ENCODE measurements around the gene CPED1. TPM values are rescaled to one million over a fixed set of nuclear protein-coding genes. Genes with fewer than 3 reads are reported as not detected.
"Not testable (repeated sequence)": the region's sequence is repeated elsewhere in the genome, so short reads cannot be mapped to it uniquely, and the experiment has no call there.

The CPED1 gene
- total RNA-seq, 1 donor from 2014 or later = 27.3 TPM

DNA sequence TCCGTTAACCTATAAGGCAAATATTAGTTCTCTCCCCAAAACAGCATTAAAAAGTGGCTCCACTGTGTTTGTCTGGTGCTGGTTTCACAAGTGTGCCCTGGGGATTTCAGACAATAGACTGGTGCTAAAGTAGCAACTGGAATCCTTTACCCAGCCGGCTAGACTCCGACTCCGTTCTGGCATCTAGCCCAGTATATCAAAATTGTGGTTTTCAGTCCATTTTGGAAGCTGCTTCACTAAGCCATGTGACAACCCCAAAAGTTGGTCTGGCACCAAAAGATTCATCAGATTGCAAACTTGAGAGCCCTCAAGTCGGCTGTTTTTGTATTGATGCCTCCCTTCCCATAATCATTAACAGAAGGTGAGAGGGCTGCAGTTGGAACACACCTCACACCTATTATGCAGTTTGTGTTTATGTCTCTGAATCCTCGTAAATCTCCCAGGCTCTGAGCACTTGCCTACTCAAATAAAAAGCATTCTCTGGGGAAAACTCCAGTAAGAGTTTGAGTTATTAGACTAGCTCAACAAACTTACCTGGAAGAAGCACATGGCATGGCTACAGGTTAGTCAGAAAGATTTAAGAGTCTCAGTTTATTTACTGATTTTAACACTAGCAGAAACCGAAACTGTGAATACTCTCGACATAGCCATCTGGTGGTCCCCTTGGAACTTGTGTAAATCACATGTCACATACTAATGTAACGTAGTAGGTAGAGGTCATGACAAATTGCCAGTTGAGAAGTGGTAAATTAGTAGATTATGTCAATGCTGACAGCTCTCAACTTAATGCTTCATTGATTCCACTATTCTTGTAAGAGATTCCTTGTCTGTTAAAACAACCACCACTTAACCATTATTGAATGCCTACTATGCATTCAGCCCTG is 325.5 kb downstream of the CPED1 start:
- H3K27me3 ChIP-seq = no peaks in the 10 kb centered on the region
- intact Hi-C loops (cut with DNase I) = no loop called here
- peak overlapping the region; percentile 5 for H3K27ac ChIP-seq
- no peaks in the 10 kb centered on the region for H3K36me3 ChIP-seq
- H3K4me1 ChIP-seq = peaks cover 21% of the 10 kb centered on the region
- TF ChIP-seq CTCF (IDR thresholded peaks at IDR 0.05) = no peak
- no peak for TF ChIP-seq POLR2AphosphoS5 (IDR thresholded peaks at IDR 0.05; ENCODE audit: insufficient read depth in 1 of 2, low read depth in 1 of 2)
- TF ChIP-seq POLR2A (IDR thresholded peaks at IDR 0.05) = no peak
- no peaks in the 10 kb centered on the region for H3K9me3 ChIP-seq
- no peak for DNase-seq (ENCODE audit: extremely low spot score in 2 of 2)
- H3K4me3 ChIP-seq = no peak overlapping the region

DNA sequence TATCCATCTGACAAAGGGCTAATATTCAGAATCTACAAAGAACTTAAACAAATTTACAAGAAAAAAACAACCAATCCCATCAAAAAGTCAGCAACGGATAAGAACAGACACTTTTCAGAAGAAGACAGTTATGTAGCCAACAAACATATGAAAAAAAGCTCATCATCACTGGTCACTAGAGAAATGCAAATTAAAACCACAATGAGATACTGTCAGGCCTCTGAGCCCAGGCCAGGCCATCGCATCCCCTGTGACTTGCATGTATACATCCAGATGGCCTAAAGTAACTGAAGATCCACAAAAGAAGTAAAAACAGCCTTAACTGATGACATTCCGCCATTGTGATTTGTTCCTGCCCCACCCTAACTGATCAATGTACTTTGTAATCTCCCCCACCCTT is 326.7 kb downstream of the CPED1 start:
- H3K4me3 ChIP-seq; DNase-seq (ENCODE audit: extremely low spot score in 2 of 2); H3K9me3 ChIP-seq; H3K27me3 ChIP-seq; H3K36me3 ChIP-seq; intact Hi-C loops (cut with DNase I); H3K27ac ChIP-seq: not testable (repeated sequence)
- peaks cover 21% of the 10 kb centered on the region for H3K4me1 ChIP-seq

DNA sequence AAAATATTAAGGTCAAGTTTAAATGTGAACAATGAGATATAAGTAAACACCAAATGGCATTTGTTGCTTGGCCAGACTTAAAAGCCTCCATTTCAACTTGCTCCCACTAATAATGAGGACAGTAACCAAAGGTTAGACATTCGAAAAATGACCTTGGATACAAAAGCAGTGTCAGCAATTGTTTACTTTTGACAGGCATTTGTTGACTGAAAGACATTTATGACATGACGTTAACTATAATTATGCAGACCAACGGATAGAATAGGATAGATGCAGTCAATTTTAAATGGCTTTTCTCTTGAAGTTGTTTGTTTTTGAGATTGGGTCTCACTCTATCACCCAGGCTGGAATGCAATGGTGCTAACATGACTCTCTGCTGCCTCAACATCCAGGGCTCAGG is 333.9 kb downstream of the CPED1 start:
- intact Hi-C loops (cut with DNase I) = no loop called here
- no peak for DNase-seq (ENCODE audit: extremely low spot score in 2 of 2)
- TF ChIP-seq POLR2A (IDR thresholded peaks at IDR 0.05) = no peak
- TF ChIP-seq CTCF (IDR thresholded peaks at IDR 0.05) = no peak
- TF ChIP-seq POLR2AphosphoS5 (IDR thresholded peaks at IDR 0.05; ENCODE audit: insufficient read depth in 1 of 2, low read depth in 1 of 2) = no peak
- Histone ChIP-seq H3K9me3 (no peaks in the 10 kb centered on the region), H3K27me3 (no peaks in the 10 kb centered on the region), H3K36me3 (no peaks in the 10 kb centered on the region), H3K27ac (no peak overlapping the region), H3K4me3 (no peak overlapping the region), H3K4me1 (no peaks in the 10 kb centered on the region)

GRCh38 chr7:121323515-121324302 is 335.2 kb downstream of the CPED1 start:
- DNase-seq (ENCODE audit: extremely low spot score in 2 of 2) = no peak
- Histone ChIP-seq H3K4me1 (peaks cover 3% of the 10 kb centered on the region), H3K4me3 (no peak overlapping the region), H3K27me3 (no peaks in the 10 kb centered on the region), H3K27ac (peak overlapping the region; percentile 1), H3K9me3 (no peaks in the 10 kb centered on the region), H3K36me3 (no peaks in the 10 kb centered on the region)
- intact Hi-C loops (cut with DNase I) = no loop called here
- TF ChIP-seq POLR2A (IDR thresholded peaks at IDR 0.05) (no peak), CTCF (IDR thresholded peaks at IDR 0.05) (no peak), POLR2AphosphoS5 (IDR thresholded peaks at IDR 0.05; ENCODE audit: insufficient read depth in 1 of 2, low read depth in 1 of 2) (no peak)

DNA sequence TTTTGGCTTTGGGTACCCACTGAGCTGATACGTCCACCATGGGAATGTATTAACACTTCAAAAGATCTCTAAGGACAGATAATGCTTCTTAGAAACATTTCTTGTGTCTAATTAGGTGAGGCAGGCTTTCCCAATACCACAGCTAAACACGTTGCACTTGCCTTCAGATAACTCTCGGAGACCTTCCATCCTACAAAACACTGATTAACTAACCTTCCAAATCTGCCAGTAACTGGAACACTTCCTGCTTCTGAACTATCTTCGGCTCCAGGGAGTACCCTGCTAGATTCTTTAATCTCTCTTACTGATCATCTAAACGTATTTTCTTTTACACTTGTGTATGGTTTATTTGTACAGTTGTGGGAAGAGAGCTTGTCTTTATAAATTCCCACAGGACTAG is 339.2 kb downstream of the CPED1 start:
- H3K36me3 ChIP-seq = no peaks in the 10 kb centered on the region
- H3K4me1 ChIP-seq = peaks cover 20% of the 10 kb centered on the region
- no peak for TF ChIP-seq POLR2A (IDR thresholded peaks at IDR 0.05)
- TF ChIP-seq CTCF (IDR thresholded peaks at IDR 0.05) = no peak
- TF ChIP-seq POLR2AphosphoS5 (IDR thresholded peaks at IDR 0.05; ENCODE audit: insufficient read depth in 1 of 2, low read depth in 1 of 2) = no peak
- DNase-seq (ENCODE audit: extremely low spot score in 2 of 2) = no peak
- H3K4me3 ChIP-seq = no peak overlapping the region
- no peaks in the 10 kb centered on the region for H3K27me3 ChIP-seq
- intact Hi-C loops (cut with DNase I) = no loop called here
- H3K9me3 ChIP-seq = no peaks in the 10 kb centered on the region
- no peak overlapping the region for H3K27ac ChIP-seq

Data from vagina (tissue), 2 donors.